ENCODE data around the gene TSC22D1.
"Not testable (repeated sequence)": the region's sequence is repeated elsewhere in the genome, so short reads cannot be mapped to it uniquely, and the experiment has no call there.

TSC22D1 gene

GRCh38 chr13:44566601-44567000 lies 9.5 kb downstream of the TSC22D1 start:
- no peak for DNase-seq

- DNase-seq = no peak
Measured at GRCh38 chr13:44565881-44566280, 10.2 kb downstream of the TSC22D1 start.

- no peak for DNase-seq
Measured at GRCh38 chr13:44564936-44565335, 11.2 kb downstream of the TSC22D1 start.

GRCh38 chr13:44562853-44563252 lies 13.3 kb downstream of the TSC22D1 start:
- not testable (repeated sequence) for DNase-seq

- DNase-seq = no peak
Measured at GRCh38 chr13:44561351-44561750, 14.8 kb downstream of the TSC22D1 start.

- no peak for DNase-seq
Measured at GRCh38 chr13:44557986-44558385, 18.1 kb downstream of the TSC22D1 start.

- no peak for DNase-seq
Measured at GRCh38 chr13:44555207-44555606, 20.9 kb downstream of the TSC22D1 start.

GRCh38 chr13:44549476-44549875 lies 26.7 kb downstream of the TSC22D1 start:
- DNase-seq = no peak

- DNase-seq = no peak
Measured at GRCh38 chr13:44546164-44546563, 30.0 kb downstream of the TSC22D1 start.

GRCh38 chr13:44543369-44543768 lies 32.8 kb downstream of the TSC22D1 start:
- no peak for DNase-seq

- no peak for DNase-seq
Measured at GRCh38 chr13:44542361-44542760, 33.8 kb downstream of the TSC22D1 start.

- no peak for DNase-seq
Measured at GRCh38 chr13:44541601-44542000, 34.5 kb downstream of the TSC22D1 start.

GRCh38 chr13:44540761-44541434 lies 35.2 kb downstream of the TSC22D1 start:
- no peak for DNase-seq

GRCh38 chr13:44537248-44537647 lies 38.9 kb downstream of the TSC22D1 start:
- DNase-seq = no peak

- DNase-seq = no peak
Measured at GRCh38 chr13:44523146-44524015, 52.7 kb downstream of the TSC22D1 start.

- DNase-seq = no peak
Measured at GRCh38 chr13:44519642-44520041, 56.5 kb downstream of the TSC22D1 start.

GRCh38 chr13:44516771-44517170 lies 59.4 kb downstream of the TSC22D1 start:
- DNase-seq = no peak

GRCh38 chr13:44514278-44514677 lies 61.9 kb downstream of the TSC22D1 start:
- DNase-seq = no peak

GRCh38 chr13:44509853-44510252 lies 66.3 kb downstream of the TSC22D1 start:
- DNase-seq = not testable (repeated sequence)

GRCh38 chr13:44508562-44509077 lies 67.5 kb downstream of the TSC22D1 start:
- DNase-seq = no peak

GRCh38 chr13:44507639-44508038 lies 68.5 kb downstream of the TSC22D1 start:
- DNase-seq = no peak

GRCh38 chr13:44506719-44507118 lies 69.4 kb downstream of the TSC22D1 start:
- no peak for DNase-seq

- no peak for DNase-seq
Measured at GRCh38 chr13:44506251-44506650, 69.9 kb downstream of the TSC22D1 start.

- no peak for DNase-seq
Measured at GRCh38 chr13:44504116-44504515, 72.0 kb downstream of the TSC22D1 start.

Measured in 8988T (cell line).